SJSA1 (cell line): ENCODE data around the gene PRRC2A. TPM values are rescaled to one million over a fixed set of nuclear protein-coding genes. Genes with fewer than 3 reads are reported as not detected.
A peak's percentile ranks its signal among the peaks of the same experiment; 100 is the strongest.

ENCODE experiments used
- DNase-seq, 2 experiments: peaks; one replicate each; pipeline ENCODE4 v3.0.0-alpha.2; 2015 to 2020; ENCODE audit warnings: low spot score in 2 of 2, low read depth in 1 of 2
- H3K27ac ChIP-seq: fragments of 250-450 bp; sonication (Bioruptor Pico); 2 replicates; pipeline ENCODE4 v1.5.1; 2020; ENCODE audit warnings: mild to moderate bottlenecking, moderate library complexity
- H3K27me3 ChIP-seq: fragments of 250-450 bp; sonication (Bioruptor Pico); replicated peaks from 2 replicates; pipeline ENCODE4 v1.5.1; 2020; ENCODE audit warnings: mild to moderate bottlenecking, moderate library complexity
- H3K36me3 ChIP-seq: fragments of 250-450 bp; sonication (Bioruptor Pico); 2 replicates; pipeline ENCODE4 v1.5.1; 2020; ENCODE audit warnings: mild to moderate bottlenecking
- H3K4me1 ChIP-seq: fragments of 250-450 bp; sonication (Bioruptor Pico); replicated peaks from 2 replicates; pipeline ENCODE4 v1.6.1; 2021; ENCODE audit warnings: mild to moderate bottlenecking
- H3K4me3 ChIP-seq: fragments of 250-450 bp; sonication (Bioruptor Pico); 2 replicates; pipeline ENCODE4 v1.5.1; 2020; ENCODE audit warnings: mild to moderate bottlenecking
- H3K9me3 ChIP-seq: fragments of 250-450 bp; sonication (Bioruptor Pico); replicated peaks from 2 replicates; pipeline ENCODE4 v1.5.1; 2020; ENCODE audit warnings: mild to moderate bottlenecking
- total RNA-seq: library from RNA; depleted of rRNA; stranded (reverse); fragments of >200 nt; shearing (Covaris generic); gene quantifications from 2 replicates; pipeline ENCODE4 v1.2.3, GENCODE V29; 2014

Gene PRRC2A
- total RNA-seq, 1 experiment from 2014 or later, result 68.6 TPM

DNA sequence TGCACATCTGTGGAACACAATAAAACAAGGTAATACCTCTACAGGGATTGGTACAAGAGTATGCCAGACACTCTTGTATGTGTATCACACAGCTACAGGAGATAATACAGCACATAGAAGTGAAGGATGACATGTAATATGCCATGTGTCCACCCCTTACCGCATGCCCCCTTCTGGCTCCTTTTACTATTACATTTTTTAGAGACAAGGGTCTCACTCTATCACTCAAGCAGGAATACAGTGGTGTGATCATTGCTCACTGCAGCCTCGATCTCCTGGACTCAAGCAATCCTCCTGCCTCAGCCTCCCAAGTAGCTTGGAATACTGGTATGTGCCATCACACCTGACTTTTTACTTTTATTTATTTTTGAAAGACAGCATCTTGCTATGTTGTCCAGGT, 23.5 kb upstream of the PRRC2A start:
- H3K27ac ChIP-seq, result no peak overlapping the region
- no peaks in the 10 kb centered on the region for H3K4me1 ChIP-seq
- no peaks in the 10 kb centered on the region for H3K27me3 ChIP-seq
- H3K9me3 ChIP-seq, result no peaks in the 10 kb centered on the region
- no peak overlapping the region for H3K4me3 ChIP-seq
- H3K36me3 ChIP-seq, result no peaks in the 10 kb centered on the region
- peak in 1 of 2 experiments; percentile 28 for DNase-seq

DNA sequence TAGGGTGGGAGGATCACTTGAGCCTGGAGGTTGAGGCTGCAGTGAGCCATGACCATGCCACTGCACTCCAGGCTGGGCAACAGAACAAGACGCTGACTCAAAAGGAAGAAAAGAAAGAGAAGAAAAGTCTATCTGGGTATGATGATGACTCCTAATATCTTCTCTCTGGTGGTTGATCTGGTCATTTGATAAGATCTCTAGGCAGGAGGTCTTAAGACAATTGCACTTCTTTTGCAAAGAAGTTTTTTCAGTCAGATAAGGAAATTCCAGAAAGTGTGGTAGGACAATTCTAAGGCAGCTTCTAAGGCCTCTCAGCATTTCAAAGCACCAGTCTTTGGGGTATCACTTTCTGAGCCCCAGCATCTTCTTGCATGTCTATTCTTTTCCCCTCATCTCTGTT, 13.2 kb upstream of the PRRC2A start:
- Histone ChIP-seq H3K9me3 (no peaks in the 10 kb centered on the region), H3K27ac (no peak overlapping the region), H3K4me1 (no peaks in the 10 kb centered on the region), H3K4me3 (no peak overlapping the region), H3K36me3 (no peaks in the 10 kb centered on the region), H3K27me3 (no peaks in the 10 kb centered on the region)
- no peak for DNase-seq

DNA sequence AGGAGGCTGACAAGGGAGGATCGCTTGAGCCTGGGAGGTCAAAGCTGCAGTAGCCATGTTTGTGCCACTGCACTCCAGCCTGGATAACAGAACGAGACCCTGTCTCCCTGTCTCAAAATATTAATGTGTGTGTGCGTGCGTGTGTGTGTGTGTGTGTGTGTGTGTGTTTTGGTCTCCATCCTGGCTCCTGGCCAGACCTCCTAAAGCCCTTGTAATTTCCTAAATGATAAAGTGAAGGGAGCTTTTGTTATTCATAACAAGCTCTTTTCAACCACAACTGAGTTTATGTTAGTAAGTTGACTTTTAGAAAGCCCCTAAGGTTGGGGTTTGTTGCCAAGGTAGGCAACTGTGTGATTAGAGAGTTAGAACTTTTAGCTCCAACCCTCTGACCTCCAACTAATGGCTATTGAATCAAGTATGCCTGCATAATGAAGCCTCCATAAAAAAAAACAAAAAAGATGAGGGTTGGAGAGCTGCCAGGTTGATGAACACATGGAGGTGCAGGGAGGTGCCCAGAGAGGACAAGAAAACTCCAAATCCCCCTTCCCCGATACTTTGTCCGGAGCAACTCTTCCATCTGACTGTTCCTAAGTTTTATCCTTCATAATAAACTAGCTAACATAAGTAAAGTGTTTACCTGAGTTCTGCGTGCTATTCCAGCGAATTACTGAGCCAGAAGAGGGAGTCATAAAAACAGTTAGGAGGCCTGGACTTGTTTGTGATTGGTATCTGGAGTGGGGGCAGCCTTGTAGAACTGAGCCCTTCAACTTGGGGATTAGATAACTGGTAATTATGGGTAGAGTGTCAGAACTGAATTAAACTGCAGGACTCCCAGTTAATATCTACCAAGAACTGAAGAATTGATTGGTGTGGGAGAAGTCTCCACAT, 10.8 kb upstream of the PRRC2A start:
- H3K9me3 ChIP-seq, result no peaks in the 10 kb centered on the region
- no peaks in the 10 kb centered on the region for H3K27me3 ChIP-seq
- H3K4me1 ChIP-seq, result no peaks in the 10 kb centered on the region
- no peaks in the 10 kb centered on the region for H3K36me3 ChIP-seq
- no peak overlapping the region for H3K27ac ChIP-seq
- no peak for DNase-seq
- H3K4me3 ChIP-seq, result no peak overlapping the region

DNA sequence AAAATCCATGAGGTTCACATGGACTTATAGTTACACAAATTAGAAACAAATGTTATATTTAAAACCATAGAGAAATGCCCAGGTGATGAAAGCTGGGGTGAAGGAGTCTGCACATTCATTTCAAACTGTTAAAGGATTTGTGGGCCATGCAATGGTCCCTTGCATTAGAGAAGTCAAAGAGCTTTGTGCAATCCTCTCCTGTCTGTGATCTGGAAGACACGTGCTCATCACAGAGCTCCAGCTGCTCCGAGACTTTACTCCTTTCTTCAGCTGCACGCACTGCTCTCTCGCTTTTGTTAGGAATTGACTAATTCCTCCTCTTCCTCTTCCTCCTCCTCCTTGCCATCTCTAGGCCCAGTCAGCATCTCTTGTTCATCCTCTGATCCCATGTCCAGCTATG, 9.5 kb upstream of the PRRC2A start:
- DNase-seq, result no peak
- no peaks in the 10 kb centered on the region for H3K36me3 ChIP-seq

DNA sequence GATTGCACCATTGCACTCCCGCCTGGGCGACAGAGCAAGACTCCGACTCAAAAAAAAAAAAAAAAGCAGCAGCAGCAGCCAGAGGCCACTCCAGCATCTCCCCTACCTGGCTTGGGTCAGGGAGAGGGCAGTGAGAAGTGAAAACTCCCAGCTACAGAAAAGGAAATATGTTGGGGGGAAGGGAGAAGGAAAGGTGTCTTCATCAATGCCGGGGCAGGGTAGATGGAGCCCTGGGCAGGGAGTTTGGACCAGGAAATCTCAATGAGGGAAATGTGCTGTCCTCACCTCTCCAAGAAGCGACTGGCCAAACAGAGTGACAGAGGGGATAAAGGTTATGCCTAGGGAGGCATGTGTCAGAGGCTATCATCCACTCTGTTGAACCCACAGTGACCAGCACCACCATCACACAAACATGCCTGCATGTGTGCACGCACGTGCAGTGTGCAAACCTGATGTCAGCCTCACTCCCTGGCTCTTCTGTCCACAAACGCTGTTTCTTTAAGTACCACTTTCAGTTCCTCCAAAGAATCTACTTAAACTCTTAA, 6.4 kb upstream of the PRRC2A start:
- no peak overlapping the region for H3K27ac ChIP-seq
- H3K4me1 ChIP-seq, result no peaks in the 10 kb centered on the region
- no peaks in the 10 kb centered on the region for H3K27me3 ChIP-seq
- H3K4me3 ChIP-seq, result no peak overlapping the region
- no peak for DNase-seq
- H3K9me3 ChIP-seq, result no peaks in the 10 kb centered on the region
- no peaks in the 10 kb centered on the region for H3K36me3 ChIP-seq

More for the DNA sequence above, 9.5 kb upstream of the PRRC2A start:
- Histone ChIP-seq H3K9me3 (no peaks in the 10 kb centered on the region), H3K4me3 (no peak overlapping the region), H3K27ac (no peak overlapping the region), H3K4me1 (no peaks in the 10 kb centered on the region), H3K27me3 (no peaks in the 10 kb centered on the region)

DNA sequence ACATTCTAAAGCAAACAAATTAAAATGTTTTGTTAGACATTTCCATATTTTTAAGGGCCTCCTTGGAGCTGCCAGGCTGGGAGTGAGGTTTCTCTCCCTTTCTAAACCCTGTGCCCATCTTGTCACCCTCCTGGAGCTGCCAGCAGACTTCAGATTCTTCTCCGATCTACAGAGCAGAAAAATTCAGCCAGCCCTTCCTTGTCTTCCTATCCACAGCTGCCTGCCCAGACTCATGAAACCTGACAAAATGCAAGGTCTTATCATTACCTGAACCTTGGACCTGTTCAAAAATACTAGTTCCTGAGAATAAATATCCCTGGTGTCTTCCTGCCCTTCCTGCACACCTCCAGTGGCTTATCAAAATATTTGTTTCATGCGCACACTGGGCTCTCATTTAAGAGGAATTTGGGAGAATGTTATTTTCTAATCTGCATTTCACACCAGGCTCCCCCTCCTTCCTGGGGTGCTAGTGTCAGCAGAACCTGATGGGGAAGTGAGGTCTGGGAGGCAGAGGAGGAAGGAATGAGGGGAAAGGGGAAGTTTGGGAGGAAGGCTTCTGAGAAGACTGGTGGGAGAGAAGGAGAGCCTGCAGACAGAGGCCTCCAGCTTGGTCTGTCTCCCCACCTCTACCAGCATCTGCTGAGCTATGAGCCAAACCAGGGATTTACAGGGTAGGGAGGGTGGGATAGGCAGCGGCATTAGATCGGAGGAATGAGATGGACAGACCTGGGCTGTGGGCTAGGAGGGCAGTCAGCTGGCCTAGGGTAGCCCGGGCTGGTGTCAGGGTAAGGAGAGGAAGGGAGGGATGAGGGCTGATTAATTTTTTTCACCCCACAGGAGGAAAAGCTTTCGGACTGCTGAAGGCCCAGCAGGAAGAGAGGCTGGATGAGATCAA, 5.6 kb upstream of the PRRC2A start, which contains the start of gene AIF1:
Gene AIF1, plus strand, starts transcription at position 551 of the 895 bp plus-strand sequence. Its CDS starts 96 bp downstream, at position 647.
- Histone ChIP-seq H3K9me3 (no peaks in the 10 kb centered on the region), H3K4me3 (no peak within 1 kb of the TSS), H3K27me3 (no peaks in the 10 kb centered on the region), H3K36me3 (no peaks in the 10 kb centered on the region), H3K27ac (no peak within 1 kb of the TSS), H3K4me1 (no peaks in the 10 kb centered on the region; the same call in 1 of the 2 replicates)
- DNase-seq, result no peak

DNA sequence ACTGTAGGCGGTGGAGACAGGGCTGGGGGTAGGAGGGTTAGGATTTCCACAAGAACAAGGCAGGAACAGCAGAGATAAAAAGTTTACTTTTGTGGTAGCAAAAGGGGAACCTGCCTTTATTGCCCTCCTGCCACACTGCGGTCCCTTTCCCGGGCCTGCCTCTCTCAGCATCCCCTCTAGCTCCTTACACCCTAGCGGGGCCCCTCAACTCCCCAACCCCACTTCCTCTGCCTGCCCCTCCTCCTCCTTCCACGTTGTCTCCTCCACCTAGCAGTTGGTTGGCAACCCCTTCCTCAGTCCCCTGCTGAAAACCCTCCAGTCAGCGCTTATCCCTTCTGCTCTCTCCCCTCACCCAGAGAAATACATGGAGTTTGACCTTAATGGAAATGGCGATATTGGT, 4.8 kb upstream of the PRRC2A start:
- H3K27ac ChIP-seq, result no peak overlapping the region
- H3K27me3 ChIP-seq, result no peaks in the 10 kb centered on the region
- peaks cover 1% of the 10 kb centered on the region for H3K36me3 ChIP-seq
- H3K4me1 ChIP-seq, result no peaks in the 10 kb centered on the region; the same call in 1 of the 2 replicates
- H3K4me3 ChIP-seq, result no peak overlapping the region
- DNase-seq, result no peak
- no peaks in the 10 kb centered on the region for H3K9me3 ChIP-seq

DNA sequence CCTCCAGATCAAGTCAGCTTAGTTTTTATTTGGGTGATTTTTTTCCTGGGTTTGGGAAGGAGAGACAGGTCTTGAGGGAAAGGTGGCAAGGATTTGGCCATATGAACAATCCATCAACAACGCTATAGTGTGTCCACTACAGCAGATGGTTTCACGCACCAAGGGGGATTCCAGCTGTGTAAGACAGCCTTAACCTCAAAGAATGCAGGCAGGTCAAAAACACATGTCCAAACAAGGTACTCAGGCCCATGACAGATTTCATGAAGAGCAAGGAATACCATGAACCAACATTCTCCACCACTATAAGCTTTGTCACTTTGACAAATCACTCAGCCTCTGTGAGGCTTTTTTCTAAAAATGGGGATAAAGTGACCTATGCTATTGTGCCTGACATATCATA, 3.5 kb upstream of the PRRC2A start:
- no peaks in the 10 kb centered on the region; the same call in 1 of the 2 replicates for H3K4me1 ChIP-seq
- H3K4me3 ChIP-seq, result no peak overlapping the region
- H3K36me3 ChIP-seq, result peaks cover 14% of the 10 kb centered on the region
- no peaks in the 10 kb centered on the region for H3K9me3 ChIP-seq
- no peak overlapping the region for H3K27ac ChIP-seq
- no peaks in the 10 kb centered on the region for H3K27me3 ChIP-seq
- no peak for DNase-seq

DNA sequence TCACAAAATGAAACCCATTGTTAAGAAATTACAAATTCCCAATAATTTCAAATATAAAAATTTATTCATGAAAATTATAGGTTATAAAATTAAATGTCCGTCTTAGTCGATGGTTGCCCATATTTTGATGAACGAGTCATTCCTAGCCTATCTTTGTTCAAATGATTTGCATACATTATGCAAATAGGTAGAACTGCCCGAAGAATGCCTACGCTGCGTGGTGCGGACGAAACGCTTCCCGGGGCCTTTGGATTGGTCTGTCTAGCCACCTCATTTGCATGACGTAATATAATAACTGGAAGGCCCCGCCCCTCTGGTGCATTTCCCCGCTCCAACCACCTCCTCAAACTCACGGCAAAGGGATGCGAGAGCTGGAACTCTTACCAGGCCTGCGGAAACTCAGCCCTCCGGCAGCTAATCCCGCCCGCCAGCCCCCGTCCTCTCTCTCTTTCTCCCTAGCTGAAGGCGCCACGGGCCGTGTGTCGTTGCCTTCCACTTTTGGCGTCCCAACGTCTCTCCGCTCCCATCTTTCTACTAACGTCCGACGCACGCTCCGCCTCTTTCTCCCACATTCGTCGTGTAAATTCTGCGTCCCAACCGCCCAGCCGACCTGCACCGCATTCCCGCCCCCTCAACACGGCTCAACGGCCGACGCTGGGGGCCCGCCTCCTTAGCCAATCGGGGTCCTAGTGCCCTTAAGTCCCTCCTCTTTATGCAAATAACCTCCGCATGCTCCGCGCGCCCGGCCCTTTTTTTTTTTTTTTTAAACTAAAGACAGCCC, 520 bp upstream of the PRRC2A start:
- Histone ChIP-seq H3K4me3 (peak overlapping the region; percentile 77), H3K27me3 (no peaks in the 10 kb centered on the region), H3K36me3 (peaks cover 44% of the 10 kb centered on the region), H3K4me1 (peaks cover 8% of the 10 kb centered on the region), H3K9me3 (no peaks in the 10 kb centered on the region), H3K27ac (peak overlapping the region; percentile 98)
- peak; percentile 99 to 100 for DNase-seq

DNA sequence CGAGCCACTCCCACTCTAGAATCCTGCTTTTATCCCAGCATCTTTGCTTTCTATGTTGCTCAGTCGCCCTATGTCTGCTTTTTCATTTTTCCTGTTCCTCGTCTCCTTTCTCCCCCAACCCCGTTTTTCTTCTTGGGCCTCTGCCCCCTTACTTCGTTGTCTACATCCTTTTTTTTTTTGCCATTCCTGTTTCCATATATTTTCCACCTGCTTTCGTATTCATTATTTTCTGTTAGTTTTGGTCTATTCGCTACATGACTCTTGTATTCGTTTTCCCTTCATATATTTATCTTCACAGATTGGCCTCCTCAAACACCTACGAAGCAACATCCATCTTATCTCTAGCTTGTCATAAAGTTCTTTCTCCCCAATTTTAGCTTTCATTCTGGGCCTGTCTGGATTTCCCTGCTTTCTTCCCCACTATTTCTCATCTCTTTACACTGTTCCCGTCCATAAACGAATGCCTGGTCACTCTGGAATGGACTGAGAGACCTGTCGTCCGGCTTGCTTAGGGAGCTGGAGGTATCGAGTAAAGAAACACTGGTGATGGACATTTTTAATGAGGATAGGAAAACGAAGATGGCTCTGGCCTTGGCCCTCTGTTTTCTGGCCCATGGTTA, 915 bp downstream of the PRRC2A start:
- Histone ChIP-seq H3K27ac (peak overlapping the region; percentile 86), H3K9me3 (no peaks in the 10 kb centered on the region), H3K36me3 (peaks cover 58% of the 10 kb centered on the region), H3K4me1 (peaks cover 8% of the 10 kb centered on the region), H3K4me3 (peak overlapping the region; percentile 77), H3K27me3 (no peaks in the 10 kb centered on the region)
- DNase-seq, result no peak

DNA sequence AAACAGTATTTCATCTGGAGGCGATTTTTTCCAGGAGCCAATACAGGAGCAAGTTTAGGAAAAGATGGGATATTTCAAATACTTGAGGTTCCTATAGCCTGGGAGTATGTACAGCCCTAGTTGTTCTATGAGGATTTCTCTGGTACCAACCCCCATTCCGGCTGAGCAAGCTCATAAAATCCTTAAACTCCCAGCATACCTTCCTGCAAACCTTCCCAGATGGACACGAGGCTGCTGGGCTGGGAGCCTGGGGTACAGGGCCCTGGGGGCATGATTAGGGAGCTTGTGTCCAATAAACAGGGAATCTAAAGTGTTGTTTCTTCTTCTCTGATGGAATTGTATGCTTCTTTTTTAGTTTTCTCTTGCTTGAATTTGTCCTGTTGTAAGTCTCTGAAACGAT, 1.5 kb downstream of the PRRC2A start:
- H3K27ac ChIP-seq, result no peak overlapping the region
- peaks cover 64% of the 10 kb centered on the region for H3K36me3 ChIP-seq
- H3K4me3 ChIP-seq, result peak overlapping the region; percentile 77
- no peaks in the 10 kb centered on the region for H3K9me3 ChIP-seq
- no peaks in the 10 kb centered on the region for H3K27me3 ChIP-seq
- peak in 1 of 2 experiments; percentile 11 for DNase-seq
- H3K4me1 ChIP-seq, result peaks cover 8% of the 10 kb centered on the region

DNA sequence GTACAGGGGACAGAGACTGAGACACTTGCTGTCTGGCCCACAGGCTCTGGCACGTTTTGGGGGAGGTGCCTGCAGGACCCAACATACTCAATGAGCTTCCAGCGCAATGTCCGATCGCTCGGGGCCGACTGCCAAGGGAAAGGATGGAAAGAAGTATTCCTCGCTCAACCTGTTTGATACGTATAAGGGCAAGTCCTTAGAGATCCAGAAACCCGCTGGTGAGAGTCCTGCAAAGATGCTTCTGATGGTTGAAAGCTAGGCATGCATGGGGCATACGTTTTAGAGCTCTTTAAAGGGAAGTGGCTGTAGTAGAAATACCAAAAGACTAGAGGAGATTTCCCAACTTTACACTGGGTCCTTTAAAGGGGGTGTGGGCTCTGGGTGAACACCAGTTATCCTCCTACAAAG, 2.2 kb downstream of the PRRC2A start:
- Histone ChIP-seq H3K36me3 (peaks cover 71% of the 10 kb centered on the region), H3K4me1 (peaks cover 8% of the 10 kb centered on the region), H3K9me3 (no peaks in the 10 kb centered on the region), H3K27ac (no peak overlapping the region), H3K27me3 (no peaks in the 10 kb centered on the region), H3K4me3 (no peak overlapping the region)
- DNase-seq, result no peak

DNA sequence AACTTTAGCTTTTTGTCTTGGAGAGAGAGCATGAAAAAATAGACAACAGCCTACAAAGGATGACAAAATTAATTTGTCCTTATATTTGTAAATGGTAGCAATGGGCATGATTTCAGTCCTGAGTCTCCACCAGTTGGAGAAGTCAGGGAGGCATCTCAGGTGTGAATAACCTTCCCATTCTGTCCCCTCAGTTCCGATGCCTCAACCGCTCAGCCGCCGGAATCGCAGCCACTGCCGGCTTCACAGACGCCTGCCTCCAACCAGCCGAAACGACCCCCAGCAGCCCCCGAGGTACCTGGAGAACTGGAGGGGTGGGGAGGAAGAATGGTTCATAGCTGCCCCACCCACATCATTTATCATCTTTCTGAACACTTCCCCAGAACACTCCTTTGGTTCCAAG, 3.6 kb downstream of the PRRC2A start:
- H3K9me3 ChIP-seq, result no peaks in the 10 kb centered on the region
- no peak overlapping the region for H3K27ac ChIP-seq
- no peak for DNase-seq
- H3K36me3 ChIP-seq, result peaks cover 84% of the 10 kb centered on the region
- no peaks in the 10 kb centered on the region for H3K27me3 ChIP-seq
- no peak overlapping the region for H3K4me3 ChIP-seq
- peaks cover 8% of the 10 kb centered on the region for H3K4me1 ChIP-seq
